ENCODE results near the gene S100A4. TPM values are rescaled to one million over a fixed set of nuclear protein-coding genes. Genes with fewer than 3 reads are reported as not detected.
A peak's percentile ranks its signal among the peaks of the same experiment; 100 is the strongest.
"Not testable (repeated sequence)": the region's sequence is repeated elsewhere in the genome, so short reads cannot be mapped to it uniquely, and the experiment has no call there.

S100A4 gene
- polyA plus RNA-seq, 4 donors = 32.3 to 55.5 (median 47.8) TPM

DNA sequence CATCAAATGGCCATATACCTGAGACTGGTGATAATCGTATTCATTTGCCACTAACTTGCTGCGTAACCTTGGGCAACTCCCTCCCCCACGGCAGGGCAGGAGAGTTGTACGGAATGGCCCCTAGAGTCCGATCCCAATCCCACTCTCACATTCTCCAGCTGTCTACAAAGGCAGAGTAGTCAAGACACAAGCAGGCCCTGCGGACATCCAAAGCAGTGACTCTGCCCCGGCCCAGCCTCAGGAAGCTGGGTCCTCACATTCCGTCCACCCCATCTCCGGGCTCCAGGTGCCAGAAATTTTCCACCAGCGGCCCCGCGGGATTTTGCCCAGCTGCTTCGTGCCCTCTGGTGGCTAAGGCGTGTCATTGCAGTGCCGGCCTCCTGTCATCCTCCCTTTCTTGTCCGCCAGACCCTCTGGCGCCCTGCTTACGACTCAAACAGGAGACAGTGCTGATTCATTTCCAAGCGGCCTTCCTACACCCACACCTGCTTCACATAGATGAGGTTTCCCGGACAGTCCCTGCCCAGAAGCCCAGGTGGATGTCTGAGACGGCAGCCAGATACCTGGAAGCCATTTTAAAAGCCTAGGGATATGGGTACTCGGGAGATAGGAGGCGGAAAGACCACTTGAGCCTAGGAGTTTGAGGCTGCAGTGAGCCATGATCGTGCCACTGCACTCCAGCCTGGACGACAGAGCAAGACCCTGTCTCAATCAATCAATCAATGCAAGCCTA is 22.9 kb upstream of the S100A4 start:
- DNase-seq (ENCODE audit: low read depth in 4 of 4, low spot score in 2 of 4) = peak in 3 of 4 donors; percentile 69 to 86 (median 82)

DNA sequence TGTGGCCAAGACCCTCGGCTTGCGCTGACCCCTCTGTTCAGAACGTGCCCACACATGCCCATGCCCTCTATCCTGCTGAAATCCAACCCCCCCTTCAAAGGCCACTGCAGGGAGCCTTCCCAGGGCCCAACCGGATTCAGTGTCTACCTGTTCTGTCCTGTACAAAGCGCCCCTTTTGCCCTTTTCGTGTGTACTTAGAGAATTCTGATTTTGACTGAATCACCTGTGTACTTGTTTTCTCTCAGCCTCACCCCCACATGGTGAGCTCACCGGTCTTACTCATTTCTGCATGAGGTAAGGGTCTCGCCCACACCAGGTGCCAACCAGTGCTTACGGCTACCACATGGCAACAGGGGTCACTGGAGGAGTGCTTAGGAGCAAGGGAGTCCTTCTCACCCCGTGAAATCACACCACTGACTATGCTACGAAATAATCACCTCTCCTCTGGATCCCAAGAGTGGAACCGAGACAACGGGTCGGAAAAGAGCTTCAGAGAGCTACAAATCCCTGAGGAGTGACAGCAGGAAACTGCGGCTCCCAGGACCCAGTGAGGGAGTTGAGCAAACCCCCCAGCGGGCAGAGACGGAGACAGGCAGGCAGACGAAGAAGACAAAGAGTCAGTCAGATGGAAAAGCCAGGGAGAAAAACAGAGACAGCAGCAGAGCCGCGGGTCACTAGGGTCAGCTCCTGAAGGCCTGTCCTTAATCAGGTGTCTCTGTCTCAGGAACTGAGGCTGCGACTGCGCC is 22.2 kb upstream of the S100A4 start:
- no peak for DNase-seq (ENCODE audit: low read depth in 4 of 4, low spot score in 2 of 4)

DNA sequence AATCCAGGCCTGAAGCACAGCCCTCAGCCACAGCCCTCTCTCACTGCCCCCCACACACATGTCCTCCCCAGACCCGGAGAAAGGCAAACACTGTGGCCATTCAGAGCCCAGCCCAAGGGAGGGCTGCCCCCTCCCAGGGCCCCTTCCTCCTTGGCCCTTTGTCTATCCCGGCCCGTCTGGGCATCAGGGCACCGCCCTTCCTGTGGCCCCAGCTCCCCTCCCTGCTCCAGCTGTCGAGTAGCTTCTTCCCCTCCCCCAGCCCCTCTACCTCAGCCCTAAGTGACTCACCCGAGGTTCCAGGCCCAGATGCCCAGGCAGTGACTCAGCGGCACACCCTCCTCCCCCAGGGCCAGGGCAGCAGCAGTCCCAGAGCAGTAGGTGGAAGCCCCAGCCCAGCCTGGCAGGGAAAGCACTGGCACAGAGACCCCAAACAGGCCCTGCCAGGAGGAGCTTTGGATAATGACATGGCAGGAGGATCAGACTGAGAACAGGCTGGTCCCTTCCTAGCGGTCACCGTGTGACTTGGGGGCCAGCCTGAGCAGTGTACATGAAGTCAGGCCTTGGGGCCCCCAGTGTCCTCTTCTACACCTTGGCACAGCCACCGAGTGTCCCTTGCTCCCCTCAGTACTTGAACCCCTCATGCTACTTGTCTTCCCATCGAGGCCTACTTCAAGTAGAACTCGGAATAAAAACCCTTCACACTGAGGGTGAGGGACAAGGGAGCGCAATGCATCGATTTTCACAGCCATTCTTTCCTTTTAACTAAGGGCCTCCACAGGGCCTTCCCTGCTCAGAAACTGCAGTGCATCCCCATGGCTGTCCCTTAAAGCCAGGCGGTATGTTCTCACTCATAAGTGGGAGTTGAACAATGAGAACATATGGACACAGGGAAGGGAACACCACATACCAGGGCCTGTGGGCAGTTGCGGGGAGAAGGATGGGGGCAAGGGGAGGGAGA is 21.1 kb upstream of the S100A4 start:
- peak in 1 of 4 donors; percentile 68 for DNase-seq (ENCODE audit: low read depth in 4 of 4, low spot score in 2 of 4)

DNA sequence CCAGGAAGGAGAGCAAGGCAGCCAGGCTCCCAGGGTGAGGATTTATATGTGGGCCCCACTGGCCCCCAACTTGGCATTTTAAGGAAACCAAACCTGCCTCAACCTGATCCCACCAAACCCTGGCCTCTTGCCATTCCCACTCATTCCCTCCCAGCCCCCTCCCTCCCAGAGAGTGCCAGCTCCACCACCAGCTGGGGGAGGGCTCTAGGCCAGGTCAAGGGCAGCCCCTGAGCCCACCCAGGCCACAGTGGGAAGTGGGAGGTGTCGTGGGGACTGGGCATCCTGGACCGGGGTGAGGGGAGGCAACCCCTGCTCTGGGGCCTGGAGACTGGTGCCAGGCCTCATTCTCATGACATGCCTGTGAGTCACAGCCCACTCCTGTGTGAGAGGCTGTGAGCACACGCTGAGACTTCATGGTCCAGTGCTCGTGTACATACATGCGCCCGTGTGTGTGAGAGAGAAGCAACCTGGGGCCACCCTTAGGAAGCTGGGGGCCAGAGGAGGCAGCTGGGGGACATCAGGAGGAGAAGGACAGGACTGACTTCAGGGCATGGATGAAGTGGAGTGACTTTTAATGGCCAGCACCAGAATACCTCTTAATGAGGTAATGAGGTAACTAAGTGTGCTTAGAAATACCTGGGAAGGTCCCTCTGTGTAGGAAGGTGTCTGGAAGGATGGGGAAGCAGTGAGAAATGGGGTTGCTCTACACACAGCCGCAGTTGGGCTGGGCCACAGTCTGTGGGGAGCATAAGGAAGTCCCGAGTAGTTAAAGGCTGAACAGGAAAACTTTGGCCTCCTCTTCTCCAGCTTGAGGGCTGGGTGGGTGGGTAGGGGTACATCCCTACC is 20.1 kb upstream of the S100A4 start, which contains the start of gene S100A2:
Gene S100A2, minus strand, starts transcription at position 316 of the 846 bp plus-strand sequence. CDS start 1,967 bp downstream, outside the sequence.
- DNase-seq (ENCODE audit: low read depth in 4 of 4, low spot score in 2 of 4) = no peak

DNA sequence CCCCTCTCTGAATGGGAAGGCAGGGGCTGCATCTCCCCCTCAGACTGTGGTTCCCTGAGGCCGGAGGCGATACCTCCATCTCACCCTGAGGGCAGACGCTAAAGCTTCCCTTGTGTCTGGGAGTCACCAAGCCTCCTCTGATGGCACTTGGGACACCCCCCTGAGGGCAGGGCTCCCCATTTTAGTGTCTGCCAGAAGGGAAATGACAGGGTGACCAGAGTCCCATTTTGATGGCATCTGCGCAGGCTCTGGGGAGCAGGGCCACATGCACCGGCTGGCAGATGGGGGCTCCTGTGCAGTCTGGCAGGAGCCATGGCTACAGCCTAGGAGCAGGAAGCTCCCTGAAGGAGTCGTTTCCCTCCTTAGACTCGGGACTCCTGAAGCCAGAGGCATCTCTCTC is 18.4 kb upstream of the S100A4 start:
- no peak for DNase-seq (ENCODE audit: low read depth in 4 of 4, low spot score in 2 of 4)

DNA sequence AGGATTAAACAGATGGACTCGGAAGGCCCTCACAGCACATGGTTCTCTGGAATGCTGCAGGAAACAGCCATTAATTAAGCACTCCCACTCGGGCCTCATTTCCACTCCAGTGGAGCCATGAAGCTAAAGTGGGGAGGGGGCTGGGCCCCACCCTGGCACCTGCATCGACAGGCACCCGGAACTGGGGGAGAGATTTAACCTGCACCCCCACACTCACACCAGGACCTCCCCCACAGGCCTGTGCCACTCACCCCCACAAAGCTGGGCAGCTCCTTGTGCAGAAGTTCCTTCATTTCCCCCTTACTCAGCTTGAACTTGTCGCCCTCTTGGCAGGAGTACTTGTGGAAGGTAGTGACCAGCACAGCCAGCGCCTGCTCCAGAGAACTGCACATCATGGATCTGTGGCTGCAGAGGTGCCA is 17.9 kb upstream of the S100A4 start:
- no peak for DNase-seq (ENCODE audit: low read depth in 4 of 4, low spot score in 2 of 4)

DNA sequence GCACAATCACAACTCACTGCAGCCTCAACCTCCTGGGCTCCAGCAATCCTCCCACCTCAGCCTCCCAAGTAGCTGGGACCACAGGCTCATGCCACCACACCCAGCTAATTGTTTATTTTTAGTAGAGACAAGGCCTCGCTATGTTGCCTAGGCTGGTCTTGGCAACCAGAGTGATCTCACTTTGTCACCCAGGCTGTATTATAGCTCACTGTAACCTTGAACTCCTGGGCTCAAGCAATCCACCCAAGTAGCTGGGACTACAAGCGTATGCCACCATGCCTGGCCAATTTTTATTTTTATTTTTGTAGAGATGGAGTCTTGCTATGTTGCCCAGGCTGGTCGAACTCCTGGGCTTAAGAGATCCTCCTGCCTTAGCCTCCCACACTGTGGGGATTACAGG is 16.4 kb upstream of the S100A4 start:
- DNase-seq (ENCODE audit: low read depth in 4 of 4, low spot score in 2 of 4) = not testable (repeated sequence)

DNA sequence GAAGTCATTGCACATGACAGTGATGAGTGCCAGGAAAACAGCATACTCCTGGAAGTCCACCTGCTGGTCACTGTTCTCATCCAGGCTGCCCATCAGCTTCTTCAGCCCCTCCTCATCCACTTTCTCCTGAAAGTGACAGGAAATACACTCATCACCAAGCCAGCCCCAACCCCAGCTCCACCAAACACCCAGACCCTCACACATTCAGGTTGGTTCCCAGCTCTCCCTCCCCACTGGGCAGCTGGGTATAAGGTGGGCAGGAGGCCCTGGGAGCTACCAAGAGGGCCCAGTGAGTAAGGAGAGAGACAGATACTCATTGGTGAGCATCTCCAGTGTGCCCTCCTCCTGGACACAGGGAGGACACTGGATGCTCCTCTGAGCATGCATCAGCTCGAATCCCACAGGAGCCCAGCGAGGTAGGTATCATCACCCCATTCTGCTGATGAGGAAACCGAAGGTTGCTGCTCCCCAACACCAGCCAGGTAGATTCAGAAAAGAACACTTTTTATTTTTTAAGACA is 15.9 kb upstream of the S100A4 start:
- DNase-seq (ENCODE audit: low read depth in 4 of 4, low spot score in 2 of 4) = no peak

DNA sequence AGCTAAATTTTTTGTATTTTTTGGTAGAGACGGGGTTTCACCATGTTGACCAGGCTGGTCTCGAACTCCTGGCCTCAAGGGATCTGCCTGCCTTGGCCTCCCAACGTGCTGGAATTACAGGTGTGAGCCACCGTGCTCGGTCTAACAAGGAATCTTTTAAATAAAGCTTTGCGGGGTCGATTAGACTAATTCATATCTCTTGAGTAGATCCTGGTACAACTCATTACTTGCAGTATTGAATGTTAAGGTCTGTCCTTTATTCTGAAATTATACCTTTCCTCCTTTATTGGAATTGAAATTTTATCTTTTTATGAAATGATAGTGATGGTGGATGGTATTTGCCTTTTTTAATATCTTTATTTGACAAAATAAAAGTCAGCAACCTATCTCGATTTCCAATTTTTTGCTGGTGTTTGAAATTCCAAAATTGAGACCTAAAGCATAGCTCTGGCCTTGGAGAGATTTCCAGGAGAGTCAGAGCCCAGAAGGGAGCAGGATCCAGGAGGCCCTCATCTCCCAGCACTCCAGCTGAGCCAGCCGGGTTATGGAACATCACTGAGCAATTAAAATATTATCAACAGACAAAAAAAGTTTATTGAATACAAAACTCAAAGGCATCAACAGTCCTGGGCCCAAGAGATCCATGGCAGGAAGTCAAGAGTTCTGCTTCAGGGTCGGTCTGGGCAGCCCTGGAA is 15.3 kb upstream of the S100A4 start:
- no peak for DNase-seq (ENCODE audit: low read depth in 4 of 4, low spot score in 2 of 4)

DNA sequence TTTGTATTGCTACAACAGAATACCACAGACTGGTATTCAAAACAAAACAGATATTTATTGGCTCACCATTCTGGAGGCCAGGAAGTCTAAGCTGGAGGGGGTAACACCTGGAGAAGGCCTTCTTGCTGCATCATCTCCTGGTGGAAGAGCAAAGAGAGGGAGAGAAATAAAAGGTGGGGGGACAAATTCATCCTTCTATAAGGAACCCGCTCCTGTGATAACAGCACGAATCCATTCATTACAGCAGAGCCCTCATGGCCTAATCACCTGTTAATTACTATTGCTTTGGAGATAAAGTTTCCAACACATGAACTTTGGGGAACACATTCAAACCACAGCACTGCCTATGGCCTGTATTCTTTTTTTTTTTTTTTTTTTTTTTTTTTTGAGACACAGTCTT is 14.6 kb upstream of the S100A4 start:
- DNase-seq (ENCODE audit: low read depth in 4 of 4, low spot score in 2 of 4) = no peak

DNA sequence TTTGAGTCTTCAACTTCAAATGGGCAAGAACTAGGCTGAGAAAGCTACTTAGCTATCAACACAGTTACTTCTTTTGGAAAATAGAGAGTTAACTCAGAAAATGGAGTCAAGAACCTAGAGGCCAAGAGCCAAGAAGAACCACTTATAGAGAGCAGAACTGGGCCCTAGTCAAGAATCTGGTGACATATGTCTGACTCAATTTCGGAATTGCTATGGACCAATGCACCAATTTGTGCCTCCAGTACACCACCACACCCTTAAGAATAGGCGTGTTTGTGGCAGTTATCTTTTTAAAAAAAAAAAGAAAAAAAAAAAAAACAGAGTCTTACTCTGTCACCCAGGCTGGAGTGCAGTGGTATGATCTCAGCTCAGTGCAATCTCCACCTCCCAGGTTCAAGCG is 12.3 kb upstream of the S100A4 start:
- no peak for DNase-seq (ENCODE audit: low read depth in 4 of 4, low spot score in 2 of 4)

DNA sequence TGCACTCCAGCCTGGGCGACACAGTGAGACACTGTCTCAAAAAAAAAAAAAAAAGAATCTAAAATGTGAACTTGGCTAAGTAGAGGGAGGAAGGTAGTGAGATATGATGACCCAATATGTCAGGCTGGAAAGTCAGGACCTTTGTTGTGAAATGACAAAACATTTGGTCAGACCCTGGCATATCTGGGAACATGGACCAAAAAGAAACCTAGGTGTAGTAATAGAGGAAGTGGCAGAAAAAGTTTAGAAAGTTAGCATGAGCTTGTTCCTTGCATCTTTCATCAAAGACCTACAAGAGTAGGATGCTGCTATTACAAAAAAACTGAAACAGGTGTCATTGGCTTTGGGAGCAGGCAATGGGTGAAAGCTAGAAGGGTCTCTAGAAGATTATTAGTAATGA is 10.7 kb upstream of the S100A4 start:
- no peak for DNase-seq (ENCODE audit: low read depth in 4 of 4, low spot score in 2 of 4)

DNA sequence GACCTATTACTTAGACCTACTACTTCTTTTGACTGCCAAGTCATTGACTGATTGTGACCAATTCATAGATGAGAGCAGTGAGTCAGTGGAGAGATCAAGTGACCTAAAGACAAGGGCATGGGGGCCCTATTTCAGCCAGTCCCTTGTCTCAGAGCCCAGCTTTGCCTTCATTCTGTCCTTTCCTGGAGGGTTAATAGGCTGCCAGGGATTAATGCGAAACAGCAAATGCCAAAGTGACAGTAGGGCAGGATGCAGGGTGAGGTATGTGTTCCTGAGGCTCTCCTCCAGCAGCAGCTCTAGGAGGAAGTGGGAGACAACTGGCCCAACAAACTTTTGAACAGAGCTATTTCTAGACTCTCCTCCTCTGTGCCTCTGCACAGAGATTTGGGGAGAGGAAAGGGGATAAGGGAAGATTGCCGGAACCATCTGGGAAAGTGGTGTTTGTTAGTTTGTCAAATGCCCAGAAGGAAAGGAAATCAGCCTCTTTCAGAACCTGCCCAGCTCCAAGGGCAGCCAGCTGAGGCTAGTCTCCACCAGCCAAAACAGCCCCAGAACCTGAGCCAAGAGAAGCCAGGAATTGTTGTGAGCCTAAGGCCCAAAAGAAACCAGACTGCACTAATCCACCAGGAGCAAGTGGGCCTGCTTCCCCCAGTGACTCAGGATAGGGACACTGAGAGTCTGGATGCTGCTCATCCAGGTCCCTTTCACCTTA is 8.4 kb upstream of the S100A4 start:
- no peak for DNase-seq (ENCODE audit: low read depth in 4 of 4, low spot score in 2 of 4)

DNA sequence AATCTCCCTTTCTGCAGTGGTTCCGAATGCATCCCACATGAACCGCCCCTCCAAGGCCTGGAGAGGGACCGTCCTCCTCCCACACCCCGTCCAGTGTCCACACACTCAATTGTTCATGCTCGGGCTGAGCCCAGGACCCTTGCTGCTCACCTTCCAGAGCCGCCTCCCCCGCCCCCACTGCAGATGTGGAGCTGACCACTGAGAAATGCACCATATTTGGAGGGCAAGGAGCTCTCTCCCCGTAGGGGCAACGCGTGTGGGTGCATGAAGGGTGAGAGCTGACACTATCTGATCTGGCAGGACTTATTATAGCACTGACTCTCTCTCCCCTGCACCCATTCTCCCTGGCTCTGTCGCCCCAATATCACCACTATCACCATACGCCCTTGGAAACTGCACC is 7.5 kb upstream of the S100A4 start:
- DNase-seq (ENCODE audit: low read depth in 4 of 4, low spot score in 2 of 4) = no peak

DNA sequence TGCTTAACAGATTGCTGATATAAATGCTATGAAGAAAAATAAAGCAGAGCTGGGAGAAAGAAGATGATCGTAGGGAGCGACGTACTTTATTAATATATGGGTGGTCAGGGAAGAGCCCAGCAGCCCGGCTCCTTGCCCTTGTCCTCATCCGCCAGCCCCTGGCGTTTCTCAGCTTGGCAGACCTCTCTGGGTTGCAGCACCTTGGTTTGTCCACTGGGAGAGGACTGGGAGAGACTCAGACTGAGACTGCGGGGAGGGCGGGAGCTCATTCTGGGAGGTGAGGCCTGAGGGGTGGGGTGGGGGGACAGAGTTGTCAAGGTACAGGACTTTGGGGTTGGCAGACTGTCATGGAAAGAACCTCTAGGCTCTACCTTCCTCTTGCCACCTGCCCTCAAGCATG is 6.7 kb upstream of the S100A4 start:
- DNase-seq (ENCODE audit: low read depth in 4 of 4, low spot score in 2 of 4) = no peak

DNA sequence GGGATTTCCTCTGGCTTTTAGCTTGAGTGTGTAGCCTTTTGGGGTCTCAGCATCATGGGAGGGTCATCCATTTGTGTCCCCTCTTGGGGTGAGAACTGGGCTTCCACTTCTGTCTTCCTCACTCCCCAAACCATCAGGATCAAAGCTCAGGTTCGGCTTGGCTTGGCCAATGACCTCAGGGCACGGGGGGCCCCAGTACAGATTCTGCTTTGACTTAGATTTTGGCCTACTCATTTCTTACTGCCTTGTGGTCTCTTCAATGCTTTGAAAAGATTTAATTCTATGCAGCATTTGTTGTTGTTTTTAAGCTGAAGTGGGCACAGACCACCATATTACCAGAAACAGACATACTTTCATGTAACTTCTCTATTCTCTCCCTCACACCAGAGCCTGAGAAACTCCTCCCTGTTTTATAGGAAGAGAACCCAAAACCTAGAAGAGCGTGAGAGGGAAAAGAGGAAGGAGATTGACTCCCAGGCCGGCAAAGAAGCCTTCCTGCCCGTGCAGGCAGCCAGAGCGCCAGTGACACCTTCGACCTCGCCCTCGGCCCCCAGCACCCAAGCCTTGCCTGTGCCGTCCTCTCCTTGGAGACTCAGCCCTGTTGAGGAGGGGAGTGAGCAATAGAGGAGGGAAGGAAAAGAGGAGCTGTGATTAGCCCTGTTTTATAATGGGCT is 5.4 kb upstream of the S100A4 start:
- no peak for DNase-seq (ENCODE audit: low read depth in 4 of 4, low spot score in 2 of 4)

DNA sequence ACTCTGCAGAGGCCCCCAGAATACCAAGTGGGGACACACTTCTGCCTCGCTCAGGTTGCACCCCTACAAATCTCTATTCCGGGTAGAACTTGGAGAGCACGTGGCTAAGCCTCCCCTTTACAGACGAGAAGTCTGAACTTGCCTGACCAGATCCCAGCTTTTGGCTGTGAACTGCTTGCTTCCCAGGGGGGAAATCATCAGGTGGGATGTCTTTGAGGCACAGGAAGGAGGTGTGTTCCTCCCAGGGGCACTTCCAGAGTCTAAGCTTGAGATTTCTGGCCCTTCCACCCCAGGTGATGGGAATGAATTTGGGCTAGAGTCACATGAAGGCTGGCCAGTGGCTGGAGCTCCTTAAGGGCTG is 4.8 kb upstream of the S100A4 start:
- no peak for DNase-seq (ENCODE audit: low read depth in 4 of 4, low spot score in 2 of 4)

DNA sequence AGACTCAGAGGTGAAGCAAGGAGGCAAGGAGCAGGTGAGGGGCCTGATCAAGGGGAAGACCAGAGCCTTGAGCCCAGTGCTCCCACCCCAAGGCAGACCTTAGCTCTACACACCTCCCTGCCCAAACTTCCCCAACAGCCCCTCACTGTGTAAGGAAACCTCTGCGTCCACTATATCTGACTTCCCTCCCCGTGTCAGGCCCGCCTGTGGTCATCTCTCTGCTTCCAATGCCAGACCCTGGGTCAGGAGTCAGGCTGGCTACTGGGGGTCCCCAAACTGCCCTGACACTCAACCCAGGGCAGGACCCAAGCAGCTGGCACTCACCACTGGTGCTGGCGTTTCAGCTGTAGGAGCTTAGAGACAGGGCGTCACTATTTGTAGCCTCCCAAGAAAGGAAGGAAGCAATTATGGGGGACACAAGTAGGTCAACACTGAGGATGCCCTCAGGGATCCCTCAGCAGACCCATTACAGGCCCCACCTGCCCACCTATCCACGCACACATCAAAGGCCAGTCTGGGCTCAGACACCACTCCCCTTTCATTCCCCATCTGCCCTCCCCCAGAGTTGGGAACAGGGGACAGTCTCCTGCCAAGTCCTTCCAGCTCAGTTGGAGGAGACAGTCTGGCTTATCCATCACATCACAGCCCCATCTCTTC is 4.3 kb upstream of the S100A4 start:
- DNase-seq (ENCODE audit: low read depth in 4 of 4, low spot score in 2 of 4) = no peak
